SU-DHL-6 (cell line): ENCODE measurements around the gene RAP1GAP2.
A peak's percentile ranks its signal among the peaks of the same experiment; 100 is the strongest.

Experiments
- H2AFZ ChIP-seq: fragments of 200-600 bp; sonication (generic); 2 replicates; pipeline ENCODE4 v1.6.1; 2014; ENCODE audit warnings: low read depth, mild to moderate bottlenecking, moderate library complexity, mixed read lengths, antibody characterized with exemption, low read length; ENCODE audit not compliant: severe bottlenecking
- H3F3A ChIP-seq: fragments of 200-600 bp; shearing (Covaris generic); 2 replicates; pipeline ENCODE4 v1.6.0; 2016; ENCODE audit warnings: antibody characterized with exemption, mild to moderate bottlenecking; ENCODE audit not compliant: insufficient read depth
- H3K27ac ChIP-seq: fragments of 200-600 bp; sonication (generic); 2 replicates; pipeline ENCODE4 v1.5.1; 2016; ENCODE audit warnings: low read depth, mild to moderate bottlenecking, low read length, moderate library complexity, mixed read lengths
- H3K27me3 ChIP-seq: fragments of 200-600 bp; sonication (generic), shearing (Covaris generic); 2 replicates; pipeline ENCODE4 v1.6.0; 2014; ENCODE audit warnings: mild to moderate bottlenecking, low read length
- H3K36me3 ChIP-seq: fragments of 200-600 bp; sonication (generic); 2 replicates; pipeline ENCODE4 v1.6.1; 2014; ENCODE audit warnings: mild to moderate bottlenecking, low read length, mixed read lengths
- H3K4me2 ChIP-seq: fragments of 300-600, 200-600 bp; shearing (Covaris generic), sonication (generic); 2 replicates; pipeline ENCODE4 v1.6.0; 2014; ENCODE audit warnings: low read length, low read depth, mild to moderate bottlenecking; ENCODE audit not compliant: poor library complexity, severe bottlenecking
- H3K4me3 ChIP-seq: fragments of 200-600 bp; sonication (generic); 2 replicates; pipeline ENCODE4 v1.5.1; 2014; ENCODE audit warnings: antibody characterized with exemption, low read length, mild to moderate bottlenecking, mixed read lengths; ENCODE audit not compliant: insufficient read depth, poor library complexity, severe bottlenecking
- H3K79me2 ChIP-seq: fragments of 200-600 bp; sonication (generic); 2 replicates; pipeline ENCODE4 v1.6.1; 2014; ENCODE audit warnings: mild to moderate bottlenecking, low read length, moderate library complexity; ENCODE audit not compliant: insufficient read depth
- H3K9ac ChIP-seq: fragments of 200-600 bp; sonication (generic); 2 replicates; pipeline ENCODE4 v1.7.0; 2014; ENCODE audit warnings: mild to moderate bottlenecking, low read length
- H3K9me2 ChIP-seq: fragments of 200-600 bp; sonication (generic); replicated peaks from 2 replicates; pipeline ENCODE4 v1.6.1; 2014; ENCODE audit warnings: low read length; ENCODE audit not compliant: insufficient read depth
- H3K9me3 ChIP-seq: fragments of 200-600 bp; sonication (generic); 2 replicates; pipeline ENCODE4 v1.6.1; 2014; ENCODE audit warnings: low read length, mixed read lengths; ENCODE audit not compliant: insufficient read depth
- H4K20me1 ChIP-seq: fragments of 200-600 bp; sonication (generic); 2 replicates; pipeline ENCODE4 v1.6.1; 2014; ENCODE audit warnings: low read depth, mild to moderate bottlenecking, antibody characterized with exemption, low read length, moderate library complexity, mixed read lengths
- EZH2phosphoT487 ChIP-seq: fragments of 200-600 bp; sonication (generic), shearing (Covaris generic); conservative IDR thresholded peaks from 2 replicates; pipeline ENCODE4 v1.6.1; 2018; ENCODE audit warnings: mild to moderate bottlenecking, antibody characterized with exemption, low read length, moderate library complexity, mixed read lengths
- TF ChIP-seq, protein P1 (sequence below): fragments of 200-600 bp; sonication (generic); IDR thresholded peaks from one replicate; pipeline ENCODE4 v1.5.1; 2017; ENCODE audit warnings: antibody characterized with exemption, mild to moderate bottlenecking, low read length, moderate library complexity; ENCODE audit not compliant: insufficient read depth, poor library complexity, severe bottlenecking

RAP1GAP2 gene

DNA sequence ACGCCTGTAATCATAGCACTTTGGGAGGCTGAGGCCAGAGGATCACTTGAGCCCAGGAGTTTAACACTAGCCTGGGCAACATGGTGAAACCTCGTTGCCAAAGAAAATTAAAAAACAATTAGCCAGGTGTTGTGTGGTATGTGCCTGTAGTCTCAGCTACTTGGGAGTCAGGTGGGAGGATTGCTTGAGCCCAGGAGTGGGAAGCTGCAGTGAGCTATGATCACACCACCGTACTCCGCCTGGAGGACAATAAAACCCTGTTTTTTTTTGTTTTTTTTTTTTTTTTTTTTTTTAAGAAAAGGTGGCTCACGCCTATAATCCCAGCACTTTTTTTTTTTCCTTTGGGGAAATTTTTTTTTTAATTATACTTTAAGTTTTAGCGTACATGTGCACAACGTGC is 26.1 kb downstream of the RAP1GAP2 start:
- Histone ChIP-seq H3K4me2 (no peak overlapping the region), H3K9me2 (no peaks in the 10 kb centered on the region), H3K9me3 (no peaks in the 10 kb centered on the region), H2AFZ (no peak overlapping the region), H3K27ac (no peak overlapping the region), H3K27me3 (no peaks in the 10 kb centered on the region), H3K9ac (no peak overlapping the region), H3K79me2 (no peaks in the 10 kb centered on the region), H3F3A (no peaks in the 10 kb centered on the region), H4K20me1 (no peaks in the 10 kb centered on the region), H3K36me3 (no peaks in the 10 kb centered on the region), H3K4me3 (no peak overlapping the region)
- no peak for TF ChIP-seq EZH2phosphoT487
- TF ChIP-seq, protein P1, sequence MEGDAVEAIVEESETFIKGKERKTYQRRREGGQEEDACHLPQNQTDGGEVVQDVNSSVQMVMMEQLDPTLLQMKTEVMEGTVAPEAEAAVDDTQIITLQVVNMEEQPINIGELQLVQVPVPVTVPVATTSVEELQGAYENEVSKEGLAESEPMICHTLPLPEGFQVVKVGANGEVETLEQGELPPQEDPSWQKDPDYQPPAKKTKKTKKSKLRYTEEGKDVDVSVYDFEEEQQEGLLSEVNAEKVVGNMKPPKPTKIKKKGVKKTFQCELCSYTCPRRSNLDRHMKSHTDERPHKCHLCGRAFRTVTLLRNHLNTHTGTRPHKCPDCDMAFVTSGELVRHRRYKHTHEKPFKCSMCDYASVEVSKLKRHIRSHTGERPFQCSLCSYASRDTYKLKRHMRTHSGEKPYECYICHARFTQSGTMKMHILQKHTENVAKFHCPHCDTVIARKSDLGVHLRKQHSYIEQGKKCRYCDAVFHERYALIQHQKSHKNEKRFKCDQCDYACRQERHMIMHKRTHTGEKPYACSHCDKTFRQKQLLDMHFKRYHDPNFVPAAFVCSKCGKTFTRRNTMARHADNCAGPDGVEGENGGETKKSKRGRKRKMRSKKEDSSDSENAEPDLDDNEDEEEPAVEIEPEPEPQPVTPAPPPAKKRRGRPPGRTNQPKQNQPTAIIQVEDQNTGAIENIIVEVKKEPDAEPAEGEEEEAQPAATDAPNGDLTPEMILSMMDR, result no peak

DNA sequence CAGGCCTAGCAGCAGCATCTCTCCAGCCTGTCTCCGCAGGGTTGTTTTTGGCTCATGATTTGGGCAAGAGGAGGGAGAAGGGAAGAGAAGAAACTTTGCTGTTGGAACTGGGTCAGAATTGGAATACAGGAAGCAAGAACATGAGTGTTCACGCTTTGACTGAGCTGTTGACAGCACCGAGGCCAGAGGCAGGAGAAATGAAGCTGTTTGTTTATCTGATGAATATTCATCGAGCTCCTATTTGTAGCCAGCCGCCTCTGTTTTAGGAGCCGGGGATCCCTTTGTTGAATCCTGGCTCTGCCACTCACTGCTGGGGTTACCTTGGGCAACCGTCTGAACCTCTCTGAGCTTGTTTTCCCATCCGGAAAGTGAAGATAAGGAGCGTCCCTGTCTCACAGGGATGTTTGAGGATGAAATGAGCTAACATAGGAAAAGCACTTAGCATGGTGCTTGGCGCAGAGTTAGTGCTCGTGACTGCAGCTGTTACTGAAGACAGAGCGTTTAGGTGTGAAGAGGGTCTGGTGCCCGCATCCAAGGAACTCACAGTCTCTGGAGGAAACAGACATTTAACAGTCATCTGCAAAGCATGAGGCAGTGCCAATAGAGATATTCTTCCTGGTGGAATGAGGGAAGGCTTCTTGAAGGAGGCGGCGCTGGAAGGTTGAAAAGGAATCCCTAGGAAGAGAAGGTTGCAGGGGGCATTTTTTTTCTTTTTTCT is 29.2 kb downstream of the RAP1GAP2 start:
- no peaks in the 10 kb centered on the region for H3K9me3 ChIP-seq
- no peak overlapping the region for H3K27ac ChIP-seq
- H2AFZ ChIP-seq, result no peak overlapping the region
- no peak overlapping the region for H3K4me3 ChIP-seq
- no peaks in the 10 kb centered on the region for H3K9me2 ChIP-seq
- no peak overlapping the region for H3K4me2 ChIP-seq
- TF ChIP-seq, protein P1, result no peak
- no peak for TF ChIP-seq EZH2phosphoT487
- H3F3A ChIP-seq, result no peaks in the 10 kb centered on the region
- no peaks in the 10 kb centered on the region for H3K27me3 ChIP-seq
- no peaks in the 10 kb centered on the region for H4K20me1 ChIP-seq
- no peaks in the 10 kb centered on the region for H3K79me2 ChIP-seq
- H3K9ac ChIP-seq, result no peak overlapping the region
- H3K36me3 ChIP-seq, result no peaks in the 10 kb centered on the region

DNA sequence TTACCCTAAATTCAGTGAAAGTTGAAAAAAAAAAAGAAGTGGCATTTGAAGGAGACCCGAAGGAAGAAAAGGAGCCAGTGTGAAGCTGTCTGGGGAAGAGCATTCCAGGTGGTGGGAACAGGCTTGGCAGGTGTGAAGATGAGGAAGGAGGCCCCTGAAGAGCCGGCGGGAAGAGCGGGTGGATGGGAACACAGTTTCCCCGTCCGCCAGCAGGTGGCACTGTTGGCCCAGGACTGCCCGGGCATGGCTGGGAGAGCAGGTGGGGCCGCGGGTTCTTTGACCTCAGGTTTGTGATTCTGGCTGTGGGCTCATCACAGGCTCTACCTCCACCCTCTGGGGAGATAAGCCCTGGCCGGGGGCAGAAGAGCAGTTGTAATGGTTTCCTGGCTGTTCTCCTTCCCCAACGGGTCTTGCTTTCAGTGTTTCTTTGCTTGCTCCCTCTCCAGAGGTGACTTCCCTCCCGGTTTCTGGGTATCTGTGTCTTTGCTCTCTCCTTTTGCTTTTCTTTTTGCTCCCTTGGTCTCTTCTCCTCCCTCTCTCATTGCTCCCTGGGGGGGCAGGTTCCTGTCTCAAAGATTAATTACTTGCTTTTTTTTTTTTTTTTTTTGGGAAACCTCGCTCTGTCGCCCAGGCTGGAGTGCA is 32.3 kb downstream of the RAP1GAP2 start:
- Histone ChIP-seq H4K20me1 (no peaks in the 10 kb centered on the region), H3K9me3 (no peaks in the 10 kb centered on the region), H3K9me2 (no peaks in the 10 kb centered on the region), H3K79me2 (no peaks in the 10 kb centered on the region), H3F3A (no peaks in the 10 kb centered on the region), H3K4me2 (no peak overlapping the region), H3K27me3 (no peaks in the 10 kb centered on the region), H2AFZ (no peak overlapping the region), H3K9ac (no peak overlapping the region), H3K36me3 (no peaks in the 10 kb centered on the region), H3K4me3 (no peak overlapping the region), H3K27ac (no peak overlapping the region)
- TF ChIP-seq, protein P1, result peak; percentile 45
- TF ChIP-seq EZH2phosphoT487, result no peak
